Fibroblast of pulmonary artery (primary cell): Measurements from ENCODE around the gene RRM1.
A peak's percentile ranks its signal among the peaks of the same experiment; 100 is the strongest.

ENCODE experiments used
- DNase-seq: peaks from one replicate; pipeline ENCODE4 v3.0.0-alpha.2; 2010; ENCODE audit warnings: low read depth
- H3K4me3 ChIP-seq: replicated peaks from 2 replicates; pipeline ENCODE4 v1.5.1; 2011; ENCODE audit warnings: low read depth, mild to moderate bottlenecking, control low read depth, low read length, moderate library complexity
- CTCF ChIP-seq: IDR thresholded peaks from 2 replicates; pipeline ENCODE4 v1.5.1; 2011; ENCODE audit warnings: mild to moderate bottlenecking, control low read depth, low read length, inconsistent platforms; ENCODE audit errors: missing control alignments

Gene RRM1

GRCh38 chr11:4187055-4187988, 92.7 kb downstream of the RRM1 start:
- DNase-seq, result peak; percentile 86
- peak; percentile 79 for TF ChIP-seq CTCF

More at GRCh38 chr11:4187055-4187988, 92.7 kb downstream of the RRM1 start:
- H3K4me3 ChIP-seq, result peak overlapping the region; percentile 63
